Measurements from ENCODE around the gene SDSL. TPM values are rescaled to one million over a fixed set of nuclear protein-coding genes. Genes with fewer than 3 reads are reported as not detected.
A peak's percentile ranks its signal among the peaks of the same experiment; 100 is the strongest.

SDSL gene
- total and polyA plus RNA-seq, 2 of the 13 experiments (the other 11 are each of a cell fraction or from before 2014, with no cell fraction given): 1.2 to 1.7 TPM

- TF ChIP-seq CEBPB (IDR thresholded peaks at IDR 0.05; ENCODE audit: borderline replicate concordance, low read depth, low read length): peak; percentile 63
- TF ChIP-seq ZNF496 (CRISPR knock-in tag; IDR thresholded peaks at IDR 0.05; ENCODE audit: insufficient replicate concordance): no peak
- TF ChIP-seq ZNF280B (CRISPR knock-in tag; IDR thresholded peaks at IDR 0.05; ENCODE audit: borderline replicate concordance): no peak
- TF ChIP-seq SRSF4 (IDR thresholded peaks at IDR 0.05; ENCODE audit: low read depth, low read length, poor library complexity, severe bottlenecking): no peak
- no peak for TF ChIP-seq MZF1 (CRISPR knock-in tag; IDR thresholded peaks at IDR 0.05; ENCODE audit: borderline replicate concordance)
- 0 out of 2 replicates have a peak, but pooled peaks have one; percentile 37 for TF ChIP-seq ARID3A (IDR thresholded peaks at IDR 0.05; ENCODE audit: low read depth, low read length)
- peak; percentile 33; the same call in 1 of the 2 replicates for TF ChIP-seq SP4 (CRISPR knock-in tag; IDR thresholded peaks at IDR 0.05)
- TF ChIP-seq PLSCR1 (CRISPR knock-in tag; IDR thresholded peaks at IDR 0.05; ENCODE audit: borderline replicate concordance): no peak
- no peak; the same call in 1 of the 2 replicates for TF ChIP-seq ZNF331 (CRISPR knock-in tag; IDR thresholded peaks at IDR 0.05)
- no peak for TF ChIP-seq ZNF337 (CRISPR knock-in tag; IDR thresholded peaks at IDR 0.05; ENCODE audit: borderline replicate concordance, low read depth)
- TF ChIP-seq SRY (CRISPR knock-in tag; IDR thresholded peaks at IDR 0.05): no peak
- TF ChIP-seq HOXA3 (CRISPR knock-in tag; IDR thresholded peaks at IDR 0.05): peak; percentile 34; the same call in 1 of the 2 replicates
- TF ChIP-seq ZSCAN30 (CRISPR knock-in tag; IDR thresholded peaks at IDR 0.05): no peak
- TF ChIP-seq TBL1XR1 (IDR thresholded peaks at IDR 0.05; ENCODE audit: borderline replicate concordance, low read length, partially characterized antibody): no peak
- TF ChIP-seq KDM5B (CRISPR knock-in tag; IDR thresholded peaks at IDR 0.05; ENCODE audit: borderline replicate concordance): no peak
- no peak for TF ChIP-seq SP1 (IDR thresholded peaks at IDR 0.05)
- no peak for TF ChIP-seq SP1 (CRISPR knock-in tag; IDR thresholded peaks at IDR 0.05)
- no peak for TF ChIP-seq ZBTB10 (CRISPR knock-in tag; IDR thresholded peaks at IDR 0.05; ENCODE audit: borderline replicate concordance)
- peak; percentile 49; the same call in 1 of the 2 replicates for TF ChIP-seq ARNTL (CRISPR knock-in tag; IDR thresholded peaks at IDR 0.05)
- no peak for TF ChIP-seq ZNF670 (CRISPR knock-in tag; IDR thresholded peaks at IDR 0.05; ENCODE audit: borderline replicate concordance)
- no peak for TF ChIP-seq SMARCC2 (IDR thresholded peaks at IDR 0.05)
- no peak for TF ChIP-seq BRF2 (CRISPR knock-in tag; IDR thresholded peaks at IDR 0.05)
These were observed 3.8 kb upstream of the SDSL start (continued) for GRCh38 chr12:113418213-113418879.
